Measurements from ENCODE around the gene SLC9A8. TPM values are rescaled to one million over a fixed set of nuclear protein-coding genes. Genes with fewer than 3 reads are reported as not detected.

Gene SLC9A8
- total RNA-seq, 1 experiment from 2014 or later, result 7.5 TPM

DNA sequence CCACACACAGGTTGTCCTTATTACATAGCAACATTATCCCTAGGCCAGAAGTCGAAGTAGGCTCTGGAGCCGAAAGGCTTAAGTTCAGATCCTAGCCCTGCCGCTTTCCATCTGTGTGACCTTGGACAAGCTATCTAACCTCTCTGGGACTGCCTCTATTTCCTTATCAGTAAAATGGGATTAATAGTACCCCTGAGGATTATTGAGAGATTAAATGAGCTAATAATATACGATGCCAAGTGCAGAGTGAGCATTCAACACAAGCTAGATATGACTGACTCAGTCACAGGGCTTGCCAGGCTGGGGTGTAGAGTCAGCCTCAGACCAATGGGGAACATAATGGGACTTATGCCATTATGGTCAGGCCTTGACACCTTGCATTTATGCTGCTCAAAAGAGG lies 111.6 kb downstream of the SLC9A8 start:
- H3K4ac ChIP-seq (ENCODE audit: low read depth, low read length), result no peak overlapping the region
- H3T11ph ChIP-seq (ENCODE audit: low read length), result no peak overlapping the region
- H2AK5ac ChIP-seq (ENCODE audit: insufficient read length, low read length), result no peak overlapping the region
- Mint-ChIP-seq H3K9me3 (peaks cover 4% of the 10 kb centered on the region in 2 experiments; a peak in 4 of 5 replicates), H3K4me3 (no peak overlapping the region), H3K4me1 (peaks cover 0 to 2% of the 10 kb centered on the region in 2 experiments; a peak in 1 of 4 replicates), H3K27me3 (ENCODE audit: low read depth) (peaks cover 22% of the 10 kb centered on the region), H3K36me3 (ENCODE audit: insufficient read depth in 1 of 3, low read depth in 3 of 3) (no peaks in the 10 kb centered on the region), H3K27ac (no peak overlapping the region)
- no peak overlapping the region for H2BK120ac ChIP-seq (ENCODE audit: low read depth, low read length, poor library complexity, severe bottlenecking)
- no peak overlapping the region for H4K91ac ChIP-seq (ENCODE audit: insufficient read length, low read depth, low read length)
- no peaks in the 10 kb centered on the region for H3K9me3 ChIP-seq (ENCODE audit: control insufficient read depth, low read depth, low read length)
- TF ChIP-seq, protein P1, sequence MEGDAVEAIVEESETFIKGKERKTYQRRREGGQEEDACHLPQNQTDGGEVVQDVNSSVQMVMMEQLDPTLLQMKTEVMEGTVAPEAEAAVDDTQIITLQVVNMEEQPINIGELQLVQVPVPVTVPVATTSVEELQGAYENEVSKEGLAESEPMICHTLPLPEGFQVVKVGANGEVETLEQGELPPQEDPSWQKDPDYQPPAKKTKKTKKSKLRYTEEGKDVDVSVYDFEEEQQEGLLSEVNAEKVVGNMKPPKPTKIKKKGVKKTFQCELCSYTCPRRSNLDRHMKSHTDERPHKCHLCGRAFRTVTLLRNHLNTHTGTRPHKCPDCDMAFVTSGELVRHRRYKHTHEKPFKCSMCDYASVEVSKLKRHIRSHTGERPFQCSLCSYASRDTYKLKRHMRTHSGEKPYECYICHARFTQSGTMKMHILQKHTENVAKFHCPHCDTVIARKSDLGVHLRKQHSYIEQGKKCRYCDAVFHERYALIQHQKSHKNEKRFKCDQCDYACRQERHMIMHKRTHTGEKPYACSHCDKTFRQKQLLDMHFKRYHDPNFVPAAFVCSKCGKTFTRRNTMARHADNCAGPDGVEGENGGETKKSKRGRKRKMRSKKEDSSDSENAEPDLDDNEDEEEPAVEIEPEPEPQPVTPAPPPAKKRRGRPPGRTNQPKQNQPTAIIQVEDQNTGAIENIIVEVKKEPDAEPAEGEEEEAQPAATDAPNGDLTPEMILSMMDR (conservative IDR thresholded peaks at IDR 0.05), result no peak
- H2BK15ac ChIP-seq (ENCODE audit: low read depth, low read length), result no peak overlapping the region
- no peak for DNase-seq
- H2AFZ ChIP-seq (ENCODE audit: low read length), result no peak overlapping the region
- no CpG with 5 or more reads among the region's 4 CpGs for WGBS (ENCODE audit: extremely low coverage, insufficient read length, low lambda C conversion rate)
- H2BK20ac ChIP-seq (ENCODE audit: low read depth, low read length, poor library complexity, severe bottlenecking), result no peak overlapping the region
- H3K18ac ChIP-seq (ENCODE audit: insufficient read length, low read depth, low read length), result no peak overlapping the region
- H4K20me1 ChIP-seq (ENCODE audit: control insufficient read depth, insufficient read depth, insufficient read length), result no peaks in the 10 kb centered on the region
- no peak overlapping the region for H3K23ac ChIP-seq (ENCODE audit: insufficient read length, low read depth, low read length)
- H3K79me1 ChIP-seq (ENCODE audit: insufficient read depth, low read depth, low read length, poor library complexity, severe bottlenecking), result no peaks in the 10 kb centered on the region
- no peaks in the 10 kb centered on the region for H3K27me3 ChIP-seq (ENCODE audit: insufficient read depth, low read length)
- no peaks in the 10 kb centered on the region for H3K79me2 ChIP-seq (ENCODE audit: insufficient read depth, low read length)
- no peak overlapping the region for H2BK5ac ChIP-seq (ENCODE audit: insufficient read length, low read length)
- H4K8ac ChIP-seq (replicated peaks; ENCODE audit: insufficient read length, low read depth, low read length), result no peak overlapping the region
- no peaks in the 10 kb centered on the region for H3K4me1 ChIP-seq (ENCODE audit: insufficient read depth, low read length)
- no peak overlapping the region for H2BK12ac ChIP-seq (ENCODE audit: insufficient read length, low read depth, low read length)
- no peak overlapping the region for H4K5ac ChIP-seq (ENCODE audit: insufficient read length, low read depth, low read length)
- H3K14ac ChIP-seq (ENCODE audit: insufficient read depth, low read length), result no peak overlapping the region
- no peak overlapping the region for H3K4me2 ChIP-seq (ENCODE audit: insufficient read depth, insufficient read length, low read length)
- no peaks in the 10 kb centered on the region for H3K23me2 ChIP-seq (ENCODE audit: insufficient read length, low read depth, low read length, poor library complexity, severe bottlenecking)
- H3K27ac ChIP-seq (ENCODE audit: insufficient read length, low read depth, low read length), result no peak overlapping the region
- H3K56ac ChIP-seq (ENCODE audit: insufficient read length, low read depth, low read length), result no peak overlapping the region
- no peak overlapping the region for H3K9ac ChIP-seq (ENCODE audit: extremely low read depth, insufficient read length, low read length)

Measured in H9 (cell line).